Right kidney (tissue), 9 donors: ENCODE data around the gene ZNF679.
"Not testable (repeated sequence)": the region's sequence is repeated elsewhere in the genome, so short reads cannot be mapped to it uniquely, and the experiment has no call there.

Source experiments
- DNase-seq: peaks from one replicate; pipeline ENCODE4 v3.0.0-alpha.2; 2016
- long read RNA-seq, 8 donors: transcript quantifications; one replicate each; lab custom pipeline, GENCODE V29; 2026

ZNF679 gene
- long read RNA-seq, donor 1, result 0 reads
- long read RNA-seq, donor 2, result 0 reads
- long read RNA-seq, donor 3, result 0 reads
- long read RNA-seq, donor 4, result 0 reads
- long read RNA-seq, donor 5, result 0 reads
- long read RNA-seq, donor 6, result 0 reads
- long read RNA-seq, donor 7, result 0 reads
- long read RNA-seq, donor 8, result 0 reads

DNA sequence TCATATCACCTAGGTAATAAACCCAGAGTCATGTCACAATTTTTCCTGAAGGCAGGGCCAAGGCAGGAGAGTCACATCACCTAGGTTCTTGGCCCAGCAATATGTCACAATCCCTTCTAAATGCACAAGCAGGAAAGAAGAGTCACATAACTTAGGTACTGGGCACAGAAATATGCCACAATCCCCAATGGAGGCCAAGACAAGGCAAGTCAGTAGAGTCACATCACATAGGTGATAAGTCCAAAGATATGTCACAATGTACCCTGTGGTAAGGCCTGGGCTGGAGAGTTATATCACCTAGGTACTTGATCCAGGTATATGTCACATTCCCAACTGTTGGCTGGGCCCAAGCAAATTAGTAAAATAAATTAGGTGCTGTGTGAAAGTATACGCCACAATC is at the start of gene ZNF679:
Gene ZNF679 (plus strand): TSS at position 301 of the 400 bp plus-strand sequence. CDS start 20,644 bp downstream, outside the sequence.
- not testable (repeated sequence) for DNase-seq

GRCh38 chr7:64180989-64181388 is 47.3 kb upstream of the ZNF679 start:
- no peak for DNase-seq

GRCh38 chr7:64181586-64181985 is 46.7 kb upstream of the ZNF679 start:
- no peak for DNase-seq

DNA sequence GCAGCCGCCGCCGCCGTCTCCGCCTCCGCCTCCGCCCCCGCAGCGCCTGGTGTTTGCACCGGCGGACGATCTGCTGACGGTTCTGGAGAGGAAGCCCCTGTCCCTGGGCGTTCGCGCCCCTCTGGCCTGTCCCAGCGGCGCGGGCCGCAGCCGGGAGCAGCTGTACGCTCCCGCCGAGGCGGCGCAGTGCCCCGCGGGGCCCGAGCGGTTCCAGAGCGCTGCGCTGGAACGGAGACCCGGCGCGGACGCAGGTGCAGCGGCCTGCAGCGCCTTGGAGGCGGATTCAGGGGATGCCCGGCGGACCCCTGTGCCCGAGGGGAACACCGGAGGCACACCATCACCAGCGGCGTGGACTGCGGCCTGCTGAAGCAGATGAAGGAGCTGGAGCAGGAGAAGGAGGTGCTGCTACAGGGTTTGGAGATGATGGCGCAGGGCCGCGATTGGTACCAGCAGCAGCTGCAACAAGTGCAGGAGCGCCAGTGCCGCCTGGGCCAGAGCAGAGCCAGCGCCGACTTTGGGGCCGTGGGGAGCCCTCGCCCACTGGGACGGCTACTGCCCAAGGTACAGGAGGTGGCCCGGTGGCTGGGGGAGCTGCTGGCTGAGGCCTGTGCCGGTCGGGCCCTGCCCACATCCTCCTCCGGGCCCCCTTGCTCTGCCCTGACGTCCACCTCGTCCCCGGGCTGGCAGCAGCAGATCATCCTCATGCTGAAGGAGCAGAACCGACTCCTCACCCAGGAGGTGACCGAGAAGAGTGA is 46.1 kb upstream of the ZNF679 start:
- DNase-seq, result no peak

DNA sequence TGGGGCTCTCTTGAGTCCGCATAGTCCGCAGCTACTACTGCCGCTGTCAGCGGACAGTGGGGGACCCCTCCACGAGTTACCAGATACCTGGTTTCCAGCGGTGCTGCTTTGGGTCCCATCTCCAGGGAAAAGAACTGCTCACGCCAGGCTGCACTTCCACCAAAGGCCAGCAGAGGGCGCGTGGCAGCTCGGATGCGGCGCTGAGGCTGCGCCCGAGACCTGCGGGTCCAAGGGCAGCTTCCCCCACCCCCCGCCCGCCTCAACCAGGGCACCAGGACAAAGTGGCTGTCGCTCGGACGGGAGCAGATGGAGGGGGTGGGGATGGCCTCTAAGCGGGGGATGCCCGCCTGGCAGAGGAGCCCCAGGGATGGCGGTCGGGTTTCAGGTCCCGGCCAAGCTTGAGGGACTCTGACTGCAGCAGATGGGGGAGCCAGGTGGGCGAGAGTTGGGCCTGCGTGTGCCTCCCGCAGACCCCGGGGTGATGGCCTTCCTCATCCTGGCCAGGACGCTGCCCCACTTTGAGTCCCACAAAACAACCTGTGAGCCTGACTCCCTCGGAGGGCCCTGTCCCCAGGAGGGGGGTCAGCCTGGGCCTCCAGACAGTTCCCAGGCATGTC is 45.0 kb upstream of the ZNF679 start:
- DNase-seq, result no peak

DNA sequence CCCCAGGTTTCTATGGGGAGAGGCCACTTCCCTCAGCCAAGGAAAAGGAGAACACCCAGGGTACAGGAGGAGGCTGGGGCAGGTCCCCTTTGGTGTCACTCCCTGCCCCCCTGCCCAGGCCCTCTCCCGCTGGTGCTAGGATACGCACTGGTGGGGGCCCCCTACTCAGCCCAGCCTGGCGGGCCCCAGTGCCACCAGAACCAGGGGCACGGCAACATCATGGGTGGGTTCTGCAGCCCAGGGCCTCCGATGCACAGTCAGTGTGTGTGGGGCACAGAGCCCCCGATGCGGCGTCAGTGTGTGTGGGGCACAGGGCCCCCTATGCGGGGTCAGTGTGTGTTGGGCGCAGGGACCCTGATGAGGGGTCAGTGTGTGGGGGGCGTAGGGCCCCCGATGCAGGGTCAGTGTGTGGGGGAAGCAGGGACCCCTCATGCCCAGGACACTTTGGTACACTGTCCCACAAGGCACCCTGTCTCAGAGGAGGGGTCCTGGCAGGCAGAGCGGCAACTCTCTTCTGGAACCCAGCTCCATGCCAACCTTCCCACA is 44.4 kb upstream of the ZNF679 start:
- no peak for DNase-seq

DNA sequence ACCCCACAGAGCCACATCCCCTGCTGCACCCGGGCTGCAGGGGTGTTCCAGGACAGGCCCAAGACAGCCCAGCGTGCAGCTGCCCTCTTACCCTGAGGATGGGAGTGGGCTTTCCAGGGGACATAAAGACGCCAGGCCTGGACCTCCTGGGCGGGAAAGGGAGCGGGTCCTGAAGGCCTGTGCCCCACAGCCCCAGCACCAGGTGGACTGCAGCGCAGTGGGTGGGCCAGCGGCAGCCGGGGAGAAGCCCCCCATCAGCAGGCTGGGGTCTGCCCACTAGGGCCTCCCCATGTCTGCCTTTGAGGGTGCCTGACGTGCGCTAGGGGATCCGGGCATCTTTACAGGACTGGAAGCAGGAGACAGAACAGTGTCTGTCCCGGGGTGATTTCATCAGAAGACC is 43.9 kb upstream of the ZNF679 start:
- DNase-seq, result no peak

GRCh38 chr7:64187408-64187807 is 40.9 kb upstream of the ZNF679 start:
- DNase-seq, result no peak

DNA sequence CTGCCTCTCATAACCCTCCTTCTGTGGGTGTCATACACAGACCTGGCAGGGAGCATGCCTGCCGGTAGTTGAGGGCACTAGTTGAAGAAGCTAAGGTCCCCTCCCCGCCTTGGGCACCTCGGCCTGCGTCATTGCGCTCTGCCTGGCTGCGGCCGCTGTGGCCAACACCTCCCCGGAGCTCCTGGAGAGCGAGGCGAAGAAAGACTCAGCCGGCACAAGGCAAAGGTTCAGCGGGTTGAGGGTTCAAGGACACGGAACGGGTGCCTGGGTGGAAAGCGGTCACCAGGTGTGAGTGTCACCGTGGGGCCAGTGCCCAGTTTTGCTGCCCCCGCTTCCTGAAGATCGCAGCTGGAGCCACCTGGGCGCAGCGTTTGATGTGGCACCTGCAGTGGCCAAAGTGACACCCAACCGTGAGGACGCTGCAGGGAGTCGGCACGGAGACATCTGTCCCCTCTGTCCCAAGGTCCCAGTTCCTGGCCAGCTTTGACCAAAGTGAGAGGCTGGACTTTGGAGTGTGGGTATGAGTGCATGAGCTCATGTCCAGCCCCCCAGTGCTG is 36.0 kb upstream of the ZNF679 start:
- no peak for DNase-seq

- DNase-seq, result no peak
These were observed 35.5 kb upstream of the ZNF679 start for GRCh38 chr7:64192775-64193174.

- no peak for DNase-seq
These were observed 21.4 kb upstream of the ZNF679 start, which contains the start of gene ZNF735 for GRCh38 chr7:64206903-64207302. Gene ZNF735 (plus strand): TSS chr7:64207203. CDS start chr7:64207203, 0 bp downstream.

- not testable (repeated sequence) for DNase-seq
These were observed 8.5 kb upstream of the ZNF679 start for GRCh38 chr7:64219710-64220298.

DNA sequence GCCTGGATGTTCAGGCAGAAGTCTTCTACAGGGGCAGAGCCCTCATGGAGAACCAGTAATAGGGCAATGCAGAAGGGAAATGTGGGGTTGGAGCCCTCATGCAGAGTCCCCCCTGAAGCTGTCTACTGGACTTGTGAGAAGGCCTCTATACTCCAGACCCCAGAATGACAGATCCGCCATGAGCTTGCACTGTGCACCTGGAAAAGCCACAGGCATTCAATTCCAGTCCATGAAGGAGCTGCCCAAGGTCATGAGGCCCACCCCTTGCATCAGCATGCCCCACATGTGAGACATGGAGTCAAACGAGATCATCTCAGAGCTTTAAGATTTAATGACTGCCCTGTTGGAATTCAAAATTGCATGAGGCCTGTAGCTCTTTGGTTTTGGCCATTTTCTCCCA is 4.9 kb upstream of the ZNF679 start:
- no peak for DNase-seq

GRCh38 chr7:64266341-64266919 is 38.2 kb downstream of the ZNF679 start:
- DNase-seq, result no peak

DNA sequence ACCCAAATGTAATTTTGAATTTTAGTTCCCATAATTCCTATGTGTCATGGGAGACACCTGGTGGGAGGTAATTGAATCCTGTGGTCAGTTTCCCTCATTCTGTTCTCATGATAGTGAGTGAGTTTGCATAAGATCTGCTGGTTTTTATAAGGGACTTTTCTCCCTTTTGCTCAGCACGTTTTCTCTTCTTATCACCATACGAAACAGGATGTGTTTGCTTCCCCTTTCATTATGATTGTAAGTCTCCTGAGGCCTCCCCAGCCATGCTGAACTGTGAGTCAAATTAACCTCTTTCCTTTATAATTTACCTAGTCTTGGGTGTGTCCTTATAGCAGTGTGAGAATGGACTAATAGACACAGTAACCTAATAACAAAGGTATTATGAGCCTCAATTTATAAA is 49.4 kb downstream of the ZNF679 start:
- DNase-seq, result no peak

DNA sequence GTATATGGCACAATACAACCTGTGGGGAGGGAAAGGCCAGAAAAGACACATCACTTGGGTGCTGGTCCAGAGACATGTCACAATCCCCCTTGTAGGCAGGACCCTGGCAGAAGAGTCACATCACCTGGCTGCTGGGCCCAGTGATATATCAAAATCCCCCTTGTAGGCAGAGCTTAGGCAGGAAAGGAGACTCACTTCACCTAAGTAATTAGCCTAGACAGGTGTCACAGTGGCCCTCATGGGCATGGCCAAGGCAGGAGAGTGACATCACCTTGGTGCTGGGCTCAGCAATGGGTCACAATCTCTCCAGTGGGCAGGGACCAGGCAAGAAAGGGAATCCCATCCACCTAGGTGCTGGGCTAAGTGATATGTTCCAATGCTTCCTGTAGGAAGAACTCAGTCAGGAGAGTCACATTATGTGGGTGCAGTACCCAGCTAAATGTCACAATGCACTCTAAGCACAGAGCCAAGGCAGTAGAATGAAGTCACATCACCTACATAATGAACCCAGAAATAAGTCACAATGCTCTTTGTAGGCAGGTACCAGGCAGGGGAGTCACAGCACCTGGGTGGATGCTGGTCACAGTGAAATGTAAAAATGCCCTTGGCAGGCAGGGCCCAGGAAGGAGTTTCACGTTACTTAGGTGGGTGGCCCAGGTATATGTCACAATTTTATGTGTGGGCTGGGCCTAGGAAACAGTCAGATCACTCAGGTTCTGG is 66.6 kb downstream of the ZNF679 start:
- DNase-seq, result no peak

DNA sequence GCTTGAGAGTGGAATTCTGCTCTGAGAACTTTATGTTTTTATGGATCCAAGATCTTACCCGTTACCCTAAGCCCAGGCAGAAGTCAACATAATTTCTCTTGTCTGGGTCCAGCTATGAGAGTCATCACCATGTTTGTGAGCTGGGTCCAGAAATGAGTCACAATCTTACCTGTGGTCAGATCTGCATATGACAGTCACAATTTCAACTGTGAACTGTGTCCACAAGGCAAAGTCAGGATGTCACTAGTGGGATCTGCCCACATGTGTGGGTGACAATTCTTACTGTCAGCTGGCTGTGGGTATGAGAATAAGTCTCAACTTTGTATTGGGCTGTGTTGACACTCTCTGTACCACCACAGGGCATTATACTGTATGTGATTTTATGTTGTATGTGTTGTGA is 69.1 kb downstream of the ZNF679 start:
- DNase-seq, result not testable (repeated sequence)

GRCh38 chr7:64300641-64301405 is 72.5 kb downstream of the ZNF679 start:
- no peak for DNase-seq

- peak; percentile 90 for DNase-seq
These were observed 79.2 kb downstream of the ZNF679 start for GRCh38 chr7:64307254-64308015.

- DNase-seq, result no peak
These were observed 79.7 kb downstream of the ZNF679 start for GRCh38 chr7:64308016-64308270.
